A673 (cell line): Measurements from ENCODE around the gene DMPK.

Experiments used
- EZH2 ChIP-seq: fragments of 200-600 bp; sonication (generic); IDR thresholded peaks from 2 replicates; pipeline ENCODE4 v1.6.1; 2017; ENCODE audit warnings: borderline replicate concordance, low read depth, mild to moderate bottlenecking, mixed read lengths, antibody characterized with exemption, low read length; ENCODE audit not compliant: poor library complexity, severe bottlenecking
- TF ChIP-seq, protein P1 (sequence below): fragments of 300-800, 200-600 bp; sonication (generic); conservative IDR thresholded peaks from 2 replicates; pipeline ENCODE4 v1.5.1; 2017; ENCODE audit warnings: low read depth, mild to moderate bottlenecking, antibody characterized with exemption, low read length, moderate library complexity, mixed read lengths

DNA sequence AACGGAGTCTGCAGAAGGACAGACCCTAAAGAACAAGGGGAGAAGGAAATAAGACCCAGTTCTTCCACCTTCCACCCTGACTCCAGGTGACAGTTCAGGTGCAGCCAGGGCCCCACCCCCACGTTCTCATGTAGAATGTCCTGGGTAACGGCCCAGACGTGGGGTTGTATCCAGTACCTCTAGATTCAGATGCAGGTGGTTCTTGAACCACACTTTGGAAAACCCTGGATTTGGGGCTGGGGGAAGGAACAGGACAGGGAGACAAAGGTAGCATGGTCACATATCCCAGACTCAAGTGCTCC lies 2.2 kb downstream of the DMPK start:
- TF ChIP-seq, protein P1, sequence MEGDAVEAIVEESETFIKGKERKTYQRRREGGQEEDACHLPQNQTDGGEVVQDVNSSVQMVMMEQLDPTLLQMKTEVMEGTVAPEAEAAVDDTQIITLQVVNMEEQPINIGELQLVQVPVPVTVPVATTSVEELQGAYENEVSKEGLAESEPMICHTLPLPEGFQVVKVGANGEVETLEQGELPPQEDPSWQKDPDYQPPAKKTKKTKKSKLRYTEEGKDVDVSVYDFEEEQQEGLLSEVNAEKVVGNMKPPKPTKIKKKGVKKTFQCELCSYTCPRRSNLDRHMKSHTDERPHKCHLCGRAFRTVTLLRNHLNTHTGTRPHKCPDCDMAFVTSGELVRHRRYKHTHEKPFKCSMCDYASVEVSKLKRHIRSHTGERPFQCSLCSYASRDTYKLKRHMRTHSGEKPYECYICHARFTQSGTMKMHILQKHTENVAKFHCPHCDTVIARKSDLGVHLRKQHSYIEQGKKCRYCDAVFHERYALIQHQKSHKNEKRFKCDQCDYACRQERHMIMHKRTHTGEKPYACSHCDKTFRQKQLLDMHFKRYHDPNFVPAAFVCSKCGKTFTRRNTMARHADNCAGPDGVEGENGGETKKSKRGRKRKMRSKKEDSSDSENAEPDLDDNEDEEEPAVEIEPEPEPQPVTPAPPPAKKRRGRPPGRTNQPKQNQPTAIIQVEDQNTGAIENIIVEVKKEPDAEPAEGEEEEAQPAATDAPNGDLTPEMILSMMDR: no peak
- TF ChIP-seq EZH2: no peak
